NOMO-1 treated with dmso at 0.1 percent for 144 hours (cell line): ENCODE measurements around the gene AADACL3.
"Not testable (repeated sequence)": the region's sequence is repeated elsewhere in the genome, so short reads cannot be mapped to it uniquely, and the experiment has no call there.

Experiments used
- DNase-seq: peaks from one replicate; lab custom pipeline; 2025; ENCODE audit not compliant: unreplicated experiment; lab: John Stamatoyannopoulos, UW

AADACL3 gene, protein sequence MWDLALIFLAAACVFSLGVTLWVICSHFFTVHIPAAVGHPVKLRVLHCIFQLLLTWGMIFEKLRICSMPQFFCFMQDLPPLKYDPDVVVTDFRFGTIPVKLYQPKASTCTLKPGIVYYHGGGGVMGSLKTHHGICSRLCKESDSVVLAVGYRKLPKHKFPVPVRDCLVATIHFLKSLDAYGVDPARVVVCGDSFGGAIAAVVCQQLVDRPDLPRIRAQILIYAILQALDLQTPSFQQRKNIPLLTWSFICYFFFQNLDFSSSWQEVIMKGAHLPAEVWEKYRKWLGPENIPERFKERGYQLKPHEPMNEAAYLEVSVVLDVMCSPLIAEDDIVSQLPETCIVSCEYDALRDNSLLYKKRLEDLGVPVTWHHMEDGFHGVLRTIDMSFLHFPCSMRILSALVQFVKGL

DNA sequence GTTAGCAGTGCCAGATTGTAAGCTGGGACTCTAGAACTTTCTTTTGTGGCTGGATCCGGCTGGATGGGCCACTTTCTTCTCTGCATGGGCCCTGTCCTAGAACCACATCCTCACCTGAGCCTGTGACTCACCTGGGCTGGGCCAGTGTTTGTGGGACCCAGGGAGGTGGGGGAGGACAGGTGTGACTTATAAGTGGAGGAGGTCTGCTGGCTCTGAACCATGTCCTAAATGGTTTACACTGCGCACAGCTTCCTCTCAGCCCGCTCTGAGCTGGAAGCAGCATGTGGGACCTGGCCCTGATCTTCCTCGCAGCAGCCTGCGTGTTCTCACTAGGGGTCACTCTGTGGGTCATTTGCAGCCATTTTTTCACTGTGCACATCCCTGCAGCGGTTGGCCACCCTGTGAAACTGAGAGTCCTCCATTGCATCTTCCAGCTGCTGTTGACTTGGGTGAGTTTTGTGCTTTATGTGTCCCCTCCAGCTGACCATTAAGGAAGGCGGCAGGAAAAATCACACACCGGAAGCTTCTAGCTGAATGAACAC, at the start of gene AADACL3:
AADACL3 (plus strand) TSS at position 215 of the 542 bp plus-strand sequence; CDS start at position 282, 67 bp downstream.
- no peak for DNase-seq

DNA sequence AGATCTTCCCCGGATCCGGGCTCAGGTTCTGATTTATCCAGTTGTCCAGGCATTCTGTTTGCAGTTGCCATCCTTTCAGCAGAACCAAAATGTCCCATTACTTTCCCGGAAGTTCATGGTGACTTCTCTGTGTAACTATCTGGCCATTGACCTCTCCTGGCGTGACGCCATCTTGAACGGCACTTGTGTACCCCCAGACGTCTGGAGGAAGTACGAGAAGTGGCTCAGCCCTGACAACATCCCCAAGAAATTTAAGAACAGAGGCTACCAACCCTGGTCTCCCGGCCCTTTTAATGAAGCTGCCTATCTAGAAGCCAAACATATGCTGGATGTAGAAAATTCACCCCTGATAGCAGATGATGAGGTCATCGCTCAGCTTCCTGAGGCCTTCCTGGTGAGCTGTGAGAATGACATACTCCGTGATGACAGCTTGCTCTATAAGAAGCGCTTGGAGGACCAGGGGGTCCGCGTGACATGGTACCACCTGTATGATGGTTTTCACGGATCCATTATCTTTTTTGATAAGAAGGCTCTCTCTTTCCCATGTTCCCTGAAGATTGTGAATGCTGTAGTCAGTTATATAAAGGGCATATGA, 49.7 kb upstream of the AADACL3 start:
- DNase-seq, result no peak

DNA sequence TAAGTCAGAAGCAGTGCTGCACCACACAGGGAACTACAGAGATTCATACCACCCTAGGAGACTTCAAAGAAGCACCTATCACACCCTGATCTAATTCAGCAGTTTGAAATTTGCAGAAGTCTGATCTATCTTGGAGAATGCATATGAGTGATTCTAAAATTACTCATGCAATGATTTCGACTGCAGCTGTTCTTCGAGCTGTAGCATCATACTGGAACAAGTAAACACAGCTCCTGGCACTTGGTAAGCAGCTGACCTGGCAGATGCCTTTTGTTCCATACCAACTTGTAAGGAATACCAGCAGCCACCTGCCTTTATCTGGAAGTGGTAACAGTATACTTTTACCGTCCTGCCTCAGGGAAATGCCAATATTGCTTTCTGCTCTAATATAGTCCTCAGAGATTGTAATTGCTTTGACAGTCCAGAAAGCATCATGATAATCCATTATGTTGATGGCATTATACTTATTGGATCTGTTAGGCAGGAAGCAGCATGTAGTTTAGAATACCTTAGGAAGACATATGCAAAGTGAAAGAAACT, 46.3 kb upstream of the AADACL3 start:
- no peak for DNase-seq

DNA sequence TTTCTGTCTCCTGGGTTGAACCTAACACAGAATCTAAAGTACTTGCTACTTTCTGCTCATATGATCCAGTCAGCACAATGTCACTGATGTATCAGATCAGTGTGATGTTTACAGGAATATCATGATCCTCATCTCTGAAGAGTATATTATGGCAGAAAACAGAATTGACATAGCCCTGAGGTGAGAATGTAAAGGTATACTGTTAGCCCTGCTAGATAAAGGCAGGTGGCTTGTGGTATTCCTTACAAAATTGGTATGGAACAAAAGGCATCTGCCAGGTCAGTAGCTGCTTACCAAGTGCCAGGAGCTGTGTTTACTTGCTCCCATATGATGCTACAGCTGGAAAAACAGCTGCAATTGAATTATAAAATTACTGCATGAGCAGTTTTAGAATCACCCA, 41.6 kb upstream of the AADACL3 start:
- DNase-seq, result no peak

DNA sequence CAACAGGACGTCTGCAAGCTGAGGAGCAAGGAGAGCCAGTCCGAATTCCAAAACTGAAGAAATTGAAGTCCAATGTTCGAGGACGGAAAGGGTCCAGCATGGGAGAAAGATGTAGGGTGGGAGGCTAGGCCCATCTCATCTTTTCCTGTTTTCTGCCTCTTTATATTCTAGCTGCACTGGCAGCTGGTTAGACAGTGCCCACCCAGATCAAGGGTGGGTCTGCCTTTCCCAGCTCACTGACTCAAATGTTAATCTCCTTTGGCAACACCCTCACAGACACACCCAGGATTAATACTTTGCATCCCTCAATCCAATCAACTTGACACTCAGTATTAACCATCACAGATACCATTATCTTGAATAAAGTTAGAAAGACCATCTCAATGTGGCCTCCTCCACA, 39.8 kb upstream of the AADACL3 start:
- not testable (repeated sequence) for DNase-seq

DNA sequence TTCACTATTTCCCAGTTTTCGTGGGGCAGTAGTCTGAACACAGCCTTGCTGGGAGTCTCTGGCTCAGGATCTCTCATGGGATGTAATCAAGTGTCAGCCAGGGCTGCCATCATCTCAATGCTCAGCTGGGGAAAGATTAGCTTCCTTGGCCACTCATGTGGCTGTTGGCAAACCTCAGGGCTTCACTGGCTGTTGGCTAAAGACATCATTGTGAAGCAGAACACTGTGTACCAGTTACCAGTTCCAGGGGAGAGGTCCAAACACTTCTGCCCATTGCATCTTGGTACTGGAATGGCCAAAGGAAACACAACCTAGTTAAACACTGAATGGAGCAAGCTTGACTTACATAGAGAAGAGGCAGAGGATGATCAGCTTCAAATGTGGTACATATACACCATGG, 38.3 kb upstream of the AADACL3 start:
- no peak for DNase-seq

DNA sequence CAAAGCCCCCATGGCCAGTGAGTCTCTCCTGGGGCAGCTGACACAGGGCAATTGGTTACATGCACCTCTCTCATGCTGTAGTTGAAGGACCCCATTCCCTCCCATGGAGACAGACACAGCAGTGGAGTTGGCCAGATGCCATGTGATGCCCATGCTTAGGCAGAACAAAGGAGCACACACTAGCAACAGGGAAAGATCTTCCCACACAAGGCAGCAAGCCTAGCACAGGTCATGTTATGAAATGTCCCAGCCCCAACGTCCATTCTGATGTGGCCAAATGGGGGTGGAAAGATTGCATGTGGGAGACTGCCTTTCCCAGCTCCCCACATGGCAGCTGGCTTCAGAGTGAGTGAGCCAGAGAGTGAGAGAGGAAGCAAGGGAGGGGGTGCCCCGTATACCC, 37.6 kb upstream of the AADACL3 start:
- DNase-seq, result no peak

DNA sequence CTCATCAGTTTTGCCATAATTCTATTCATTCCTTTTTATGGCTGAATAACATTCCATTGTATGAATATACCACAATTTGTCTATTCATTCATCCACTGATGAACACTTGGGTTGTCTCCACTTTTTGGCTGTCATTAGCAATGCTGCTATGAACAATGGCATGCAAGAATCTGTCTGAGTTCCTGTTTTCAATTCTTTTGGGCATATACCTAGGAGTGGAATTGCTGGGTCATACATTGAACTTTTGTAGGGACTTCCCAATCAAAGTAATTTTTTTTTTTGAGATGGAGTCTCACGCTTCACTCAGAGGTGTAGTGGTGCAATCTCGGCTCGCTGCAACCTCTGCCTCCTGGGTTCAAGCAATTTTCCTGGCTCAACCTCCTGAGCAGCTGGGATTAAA, 37.1 kb upstream of the AADACL3 start:
- DNase-seq, result no peak

DNA sequence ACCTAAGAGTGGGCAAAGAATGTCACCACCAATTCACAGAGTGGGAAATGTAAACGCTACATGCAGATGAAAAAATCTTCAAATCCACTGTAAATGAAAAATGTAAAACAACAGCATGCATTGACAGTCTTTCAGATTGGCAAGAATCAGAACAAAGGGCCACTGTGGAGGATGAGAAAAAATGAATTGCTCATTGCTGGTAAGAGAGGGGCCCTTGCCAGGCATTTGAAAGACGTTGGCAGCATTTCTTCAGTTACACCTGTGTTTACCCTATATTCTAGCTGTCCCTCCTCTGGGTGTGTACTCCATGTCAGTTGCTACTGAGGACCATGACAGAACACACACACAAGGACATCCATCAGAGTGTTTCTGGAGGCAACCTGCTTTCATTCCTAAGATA, 25.8 kb upstream of the AADACL3 start:
- no peak for DNase-seq

DNA sequence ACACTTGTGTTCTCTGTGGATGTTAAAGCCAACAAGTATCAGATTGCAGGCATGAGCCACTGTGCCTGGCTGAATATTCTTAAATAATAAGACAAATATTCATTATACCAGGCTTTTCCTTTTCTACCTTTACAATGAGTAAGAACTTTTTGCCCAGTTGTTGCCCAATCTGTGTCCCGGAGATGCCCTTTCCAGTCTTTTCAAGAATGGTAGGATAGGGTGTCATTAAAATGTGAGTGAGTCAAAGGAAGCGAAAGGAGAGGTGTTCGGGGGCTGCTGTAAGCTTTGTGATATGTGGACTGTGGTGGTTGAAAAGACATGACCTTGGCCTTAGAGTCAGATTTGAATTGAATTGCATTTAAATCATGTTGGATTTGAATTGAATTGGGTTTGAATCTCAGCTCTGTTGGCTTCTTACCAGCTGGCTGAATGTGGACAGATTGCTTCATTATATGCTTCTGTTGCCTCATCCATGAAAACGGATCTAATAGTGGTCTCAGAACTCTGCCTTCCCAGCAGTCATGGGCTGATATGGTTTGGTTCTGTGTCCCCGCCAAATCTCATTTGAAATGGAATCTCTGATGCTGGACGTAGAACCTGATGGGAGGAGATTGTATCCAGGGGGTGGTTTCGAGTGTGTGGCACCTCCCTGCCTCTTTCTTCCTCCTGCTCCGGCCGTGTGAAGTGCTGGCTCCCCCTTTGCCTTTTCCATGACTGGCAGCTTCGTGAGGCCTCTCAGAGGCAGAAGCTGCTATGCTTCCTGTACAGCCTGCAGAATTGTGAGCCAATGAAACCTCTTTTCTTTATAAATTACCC, 22.7 kb upstream of the AADACL3 start:
- DNase-seq, result no peak

DNA sequence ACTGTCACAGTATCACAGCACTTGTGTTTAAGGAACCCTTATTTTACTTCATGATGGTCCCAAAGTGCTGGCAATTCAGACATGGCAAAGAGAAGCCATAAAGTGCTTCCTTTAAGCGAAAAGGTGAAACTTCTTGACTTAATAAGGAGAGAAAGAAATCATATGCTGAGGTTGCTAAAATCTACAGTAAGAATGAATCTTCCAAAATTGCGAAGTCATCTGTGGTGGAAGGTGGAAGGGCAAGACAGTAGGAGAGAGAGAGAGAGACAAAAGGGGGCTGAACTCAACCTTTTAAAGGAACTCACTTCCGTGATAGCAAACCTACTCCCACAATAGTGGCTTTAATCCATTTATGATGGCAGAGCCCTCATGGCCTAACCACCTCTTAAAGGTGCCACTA, 19.3 kb upstream of the AADACL3 start:
- no peak for DNase-seq

DNA sequence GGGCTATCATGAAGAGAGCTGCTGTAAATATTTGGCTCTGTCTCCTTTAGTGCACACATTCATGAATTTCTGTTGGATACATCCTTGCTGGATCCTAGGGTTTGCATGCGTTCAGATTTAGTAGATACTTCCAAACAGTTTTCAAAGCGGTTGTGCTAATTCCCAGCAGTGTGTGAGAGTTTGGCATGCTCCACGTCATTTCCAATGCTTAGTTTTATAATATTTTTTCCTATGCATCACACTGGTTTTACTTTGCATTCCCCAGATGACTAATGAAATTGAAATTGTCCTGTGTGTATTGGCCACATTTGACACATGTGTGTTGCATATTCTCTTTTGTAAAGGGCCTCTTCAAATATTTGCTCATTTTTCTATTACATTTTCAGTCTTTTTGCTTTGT, 18.5 kb upstream of the AADACL3 start:
- DNase-seq, result no peak

DNA sequence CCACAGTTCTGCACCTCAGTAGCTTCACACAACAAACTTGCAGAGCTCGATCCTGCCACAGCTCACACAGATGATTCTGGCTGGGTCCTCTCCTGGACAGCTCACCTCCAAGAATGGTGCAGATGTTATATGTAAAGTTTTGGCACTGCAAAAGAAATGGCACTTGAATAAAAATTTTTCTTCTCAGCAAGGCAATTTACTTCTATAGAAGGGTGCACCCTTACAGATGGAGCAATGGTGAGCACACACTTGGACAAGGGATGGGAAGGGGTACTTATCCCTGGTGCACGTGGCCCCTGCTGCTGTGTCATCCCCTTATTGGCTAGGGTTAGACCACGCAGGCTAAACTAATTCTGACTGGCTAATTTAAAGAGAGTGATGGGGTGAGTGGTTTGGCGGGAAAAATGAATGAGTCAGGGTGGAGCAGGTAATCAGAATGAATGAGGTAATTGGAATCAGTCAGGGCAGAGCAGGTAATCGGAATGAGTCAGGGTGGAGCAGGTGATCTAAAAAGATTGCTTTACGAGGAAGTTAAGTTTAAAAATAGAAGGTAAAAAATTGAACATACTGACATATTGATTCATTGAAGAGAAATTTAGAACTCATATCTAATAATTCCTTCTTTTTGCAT, 12.0 kb upstream of the AADACL3 start:
- DNase-seq, result no peak

DNA sequence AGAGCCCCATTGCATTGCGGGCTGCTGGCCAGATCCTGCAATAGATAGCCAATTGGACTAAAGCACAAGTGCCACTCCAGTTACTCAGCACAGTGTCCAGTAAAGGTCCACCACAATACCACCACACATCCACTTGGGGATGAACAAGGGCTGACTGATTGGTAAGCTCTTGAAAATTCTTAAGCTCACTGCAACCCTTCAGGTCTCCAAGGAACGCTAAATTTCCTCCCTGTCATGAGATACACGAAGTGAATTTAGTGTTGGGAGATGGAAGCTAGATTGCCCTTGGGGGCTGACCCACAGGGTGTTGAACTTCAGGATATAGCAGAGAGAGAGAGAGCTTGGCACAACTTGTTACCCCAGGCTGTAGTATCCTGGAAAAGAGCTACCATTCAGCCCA, 9.8 kb upstream of the AADACL3 start:
- no peak for DNase-seq

DNA sequence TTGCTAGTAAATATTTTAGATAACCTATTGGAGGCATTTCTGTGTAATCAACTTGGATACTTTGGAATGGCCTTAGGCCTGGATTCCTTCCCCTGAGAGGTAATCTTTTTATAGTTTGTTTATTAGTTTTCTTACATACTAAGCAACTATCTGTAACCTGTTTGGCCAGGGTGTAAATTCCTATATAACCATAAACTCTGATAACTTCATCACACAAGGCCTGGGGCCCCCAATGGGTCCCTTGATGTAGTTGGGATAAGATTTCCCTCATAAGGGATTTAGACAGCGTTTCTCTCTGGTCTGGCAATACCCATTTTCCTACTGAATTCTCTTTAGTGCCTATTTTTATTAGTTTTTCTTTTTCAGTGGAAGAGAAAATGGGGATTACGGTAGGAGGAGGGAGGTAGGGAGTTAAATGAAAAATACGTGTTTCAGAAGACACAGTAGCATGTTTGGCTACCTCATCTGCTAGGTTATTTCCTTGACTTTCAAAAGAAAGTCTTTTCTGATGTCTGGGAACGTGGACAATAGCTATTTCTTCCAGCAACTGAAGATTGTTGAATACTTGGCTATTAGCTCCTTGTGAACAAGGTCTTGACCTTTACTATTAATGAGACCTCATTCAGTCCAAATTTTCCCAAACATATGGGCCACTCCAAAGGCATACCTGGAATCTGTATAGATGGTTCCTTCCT, 7.4 kb upstream of the AADACL3 start:
- no peak for DNase-seq

DNA sequence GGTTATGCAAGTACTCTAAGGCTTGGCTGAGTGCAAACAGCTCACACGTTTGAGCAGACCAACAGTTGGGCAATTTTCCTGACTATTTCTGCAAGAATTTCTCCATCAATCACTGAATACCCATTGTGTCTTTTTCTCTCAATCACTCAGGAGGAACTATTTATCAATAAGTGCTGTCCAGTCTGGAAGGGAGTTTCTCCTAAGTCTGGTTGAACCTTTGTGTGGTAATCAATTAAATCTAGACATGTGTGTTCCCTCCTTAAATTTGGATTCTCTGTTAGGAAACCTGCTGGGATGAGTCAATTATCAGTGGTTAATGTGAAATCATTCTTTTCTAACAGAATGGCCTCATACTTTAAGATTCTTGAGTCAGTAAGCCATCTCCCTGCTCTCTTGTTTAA, 6.8 kb upstream of the AADACL3 start:
- DNase-seq, result no peak

DNA sequence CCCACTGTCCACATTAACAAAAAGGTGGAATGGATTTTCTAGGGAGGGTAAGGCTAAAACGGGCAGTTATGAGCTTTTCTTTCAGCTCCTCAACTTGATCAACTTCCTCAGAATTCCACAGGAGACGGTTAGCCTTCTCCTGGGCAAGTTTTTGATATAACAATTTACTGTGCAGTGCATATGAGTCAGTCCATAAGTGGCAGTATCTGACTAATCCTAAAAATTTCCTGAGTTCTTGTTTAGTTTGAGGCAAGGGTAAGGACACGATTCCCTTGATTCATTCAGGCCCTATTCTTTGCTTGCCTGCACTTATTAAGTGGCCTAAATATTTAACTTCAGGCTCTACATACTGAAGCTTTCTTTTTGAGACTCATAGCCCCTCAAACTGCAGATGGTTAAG, 6.2 kb upstream of the AADACL3 start:
- DNase-seq, result no peak

DNA sequence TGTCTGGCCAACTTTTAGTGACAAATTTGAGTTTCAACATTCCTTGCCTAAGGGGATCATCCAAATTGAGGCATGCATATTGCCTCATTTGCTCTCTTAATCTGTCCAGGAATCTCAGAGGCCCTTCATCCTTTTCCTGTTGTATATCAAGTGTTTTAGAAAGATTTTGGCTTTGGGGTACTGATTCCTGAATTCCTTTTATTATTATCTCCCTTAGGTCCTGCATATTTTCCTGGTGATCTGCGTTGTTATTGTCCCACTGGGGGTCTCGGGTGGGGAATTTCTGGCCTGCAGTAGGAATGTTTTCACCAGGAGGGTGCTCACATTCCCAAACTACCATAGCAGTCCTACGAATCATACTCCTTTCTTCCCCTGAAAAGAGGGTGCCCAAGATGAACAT, 4.4 kb upstream of the AADACL3 start:
- no peak for DNase-seq

DNA sequence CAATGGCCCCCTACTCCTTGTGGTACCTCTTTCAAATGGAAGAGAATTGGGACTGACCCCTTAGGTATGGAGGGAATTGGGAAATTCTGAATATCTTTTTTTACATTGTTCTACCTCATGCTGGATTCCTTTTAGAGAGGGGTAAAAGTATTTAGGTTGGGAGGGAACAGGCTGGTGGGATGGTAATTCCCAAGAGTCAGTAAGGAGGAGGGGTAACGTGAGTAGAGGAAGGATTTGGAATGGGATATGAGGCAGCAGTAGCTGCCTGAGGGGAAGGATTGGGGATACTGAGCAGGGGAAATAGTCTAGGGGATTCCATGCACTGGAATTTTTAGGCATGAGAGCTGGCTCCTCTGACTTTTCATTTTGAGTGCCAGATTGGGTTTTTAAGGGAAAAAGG, 3.8 kb upstream of the AADACL3 start:
- no peak for DNase-seq

DNA sequence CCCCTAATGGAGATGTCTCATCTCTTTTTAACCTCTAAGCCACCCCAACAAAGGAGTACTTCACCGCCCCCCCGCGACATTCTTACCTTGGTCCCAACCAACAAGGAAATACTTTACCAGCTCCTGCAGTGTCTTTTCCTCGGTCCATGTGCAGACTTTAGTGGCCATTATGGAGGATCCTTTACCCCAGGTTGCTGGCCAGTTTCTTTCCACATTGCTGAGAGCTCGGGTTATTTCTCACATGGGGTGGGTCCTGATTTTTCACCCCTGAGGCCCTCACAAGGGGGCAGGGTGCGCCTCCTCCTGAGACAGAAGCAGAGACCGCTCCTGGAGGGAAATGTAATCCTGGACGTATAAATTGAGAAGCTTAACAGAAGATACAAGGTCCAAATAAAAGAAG, 3.0 kb upstream of the AADACL3 start:
- no peak for DNase-seq
